OCI-LY7 (cell line): ENCODE results near the gene STXBP6. TPM values are rescaled to one million over a fixed set of nuclear protein-coding genes. Genes with fewer than 3 reads are reported as not detected.

ENCODE experiments used
- BruUV-seq: library from RNA; stranded (reverse); fragments of 400-500 nt; replicated peaks from 2 replicates; lab custom pipeline; 2021; lab: Mats Ljungman, UMichigan
- CTCF ChIA-PET: fragments of 300-600 bp; sonication (Branson Sonifier 250); formaldehyde crosslinking; loops from one replicate; lab custom pipeline; 2022; ENCODE audit warnings: antibody characterized with exemption; ENCODE audit not compliant: unreplicated experiment; lab: Charles Lee
- POLR2A ChIA-PET: fragments of 300-600 bp; sonication (Branson Sonifier 250); formaldehyde crosslinking; loops from one replicate; lab custom pipeline; 2022; ENCODE audit warnings: antibody characterized with exemption; lab: Charles Lee
- DNase-seq: peaks from one replicate; pipeline ENCODE4 v3.0.0-alpha.2; 2015; ENCODE audit warnings: low spot score
- H2AFZ ChIP-seq: fragments of 200-600 bp; sonication (generic), shearing (Covaris generic); 2 replicates; pipeline ENCODE4 v1.6.1; 2014; ENCODE audit warnings: mild to moderate bottlenecking, antibody characterized with exemption, low read length, moderate library complexity
- H3K27ac ChIP-seq: fragments of 200-600 bp; sonication (generic); 2 replicates; pipeline ENCODE4 v1.5.1; 2014; ENCODE audit warnings: mixed run types, low read depth, mild to moderate bottlenecking, moderate library complexity, low read length, inconsistent platforms; ENCODE audit not compliant: poor library complexity, severe bottlenecking
- H3K36me3 ChIP-seq: fragments of 200-600 bp; sonication (generic); 2 replicates; pipeline ENCODE4 v1.6.1; 2014; ENCODE audit warnings: mild to moderate bottlenecking, antibody characterized with exemption, low read length, moderate library complexity, mixed read lengths; ENCODE audit not compliant: insufficient read depth
- H3K4me1 ChIP-seq: fragments of 200-600 bp; sonication (generic); 2 replicates; pipeline ENCODE4 v1.5.1; 2014; ENCODE audit warnings: mild to moderate bottlenecking, low read length; ENCODE audit not compliant: insufficient read depth, poor library complexity, severe bottlenecking
- H3K4me2 ChIP-seq: fragments of 200-600 bp; sonication (generic); 2 replicates; pipeline ENCODE4 v1.6.1; 2014; ENCODE audit warnings: mild to moderate bottlenecking, low read length
- H3K4me3 ChIP-seq: fragments of 200-600 bp; sonication (generic); 2 replicates; pipeline ENCODE4 v1.5.1; 2014; ENCODE audit warnings: mild to moderate bottlenecking, low read depth, low read length; ENCODE audit not compliant: poor library complexity, severe bottlenecking
- H3K79me2 ChIP-seq: fragments of 200-600 bp; sonication (generic); 2 replicates; pipeline ENCODE4 v1.6.1; 2016; ENCODE audit warnings: low read depth, mild to moderate bottlenecking, low read length, moderate library complexity, mixed read lengths; ENCODE audit not compliant: insufficient read depth
- H3K9me2 ChIP-seq: fragments of 200-600 bp; sonication (generic); 2 replicates; pipeline ENCODE4 v1.6.1; 2016; ENCODE audit warnings: mild to moderate bottlenecking, low read length, mixed read lengths; ENCODE audit not compliant: insufficient read depth
- H3K9me3 ChIP-seq: fragments of 200-600 bp; sonication (generic); 2 replicates; pipeline ENCODE4 v1.6.1; 2014; ENCODE audit warnings: mild to moderate bottlenecking, mixed run types, low read length, mixed read lengths
- H4K20me1 ChIP-seq: fragments of 200-600 bp; sonication (generic); 2 replicates; pipeline ENCODE4 v1.6.1; 2014; ENCODE audit warnings: mild to moderate bottlenecking, antibody characterized with exemption, low read length, moderate library complexity, mixed read lengths; ENCODE audit not compliant: insufficient read depth
- CTCF ChIP-seq: fragments of 200-600 bp; sonication (generic); conservative IDR thresholded peaks from 2 replicates; pipeline ENCODE4 v1.5.1; 2014; ENCODE audit warnings: mild to moderate bottlenecking, antibody characterized with exemption, low read length, moderate library complexity, mixed read lengths
- EZH2phosphoT487 ChIP-seq: fragments of 200-600 bp; sonication (generic); IDR thresholded peaks from 2 replicates; pipeline ENCODE4 v1.6.1; 2018; ENCODE audit warnings: low read depth, borderline replicate concordance, mild to moderate bottlenecking, mixed run types, antibody characterized with exemption, low read length, moderate library complexity, mixed read lengths
- intact Hi-C: fragments of 100-400 bp; cut with micrococcal nuclease; formaldehyde crosslinking; loops from one replicate; pipeline ENCODE4 v1.10.0; 2022; ENCODE audit not compliant: unreplicated experiment
- total RNA-seq, 2 experiments: library from RNA; depleted of rRNA in 1 of 2; stranded (reverse); fragments of >200 nt in 1 of 2; shearing (Covaris generic) in 1 of 2; gene quantifications; 2 replicates each; pipeline ENCODE4 v1.2.3, GENCODE V29; 2014 to 2022

The STXBP6 gene
- total RNA-seq, 2 experiments from 2014 or later = 0.48 TPM; not detected in 1

DNA sequence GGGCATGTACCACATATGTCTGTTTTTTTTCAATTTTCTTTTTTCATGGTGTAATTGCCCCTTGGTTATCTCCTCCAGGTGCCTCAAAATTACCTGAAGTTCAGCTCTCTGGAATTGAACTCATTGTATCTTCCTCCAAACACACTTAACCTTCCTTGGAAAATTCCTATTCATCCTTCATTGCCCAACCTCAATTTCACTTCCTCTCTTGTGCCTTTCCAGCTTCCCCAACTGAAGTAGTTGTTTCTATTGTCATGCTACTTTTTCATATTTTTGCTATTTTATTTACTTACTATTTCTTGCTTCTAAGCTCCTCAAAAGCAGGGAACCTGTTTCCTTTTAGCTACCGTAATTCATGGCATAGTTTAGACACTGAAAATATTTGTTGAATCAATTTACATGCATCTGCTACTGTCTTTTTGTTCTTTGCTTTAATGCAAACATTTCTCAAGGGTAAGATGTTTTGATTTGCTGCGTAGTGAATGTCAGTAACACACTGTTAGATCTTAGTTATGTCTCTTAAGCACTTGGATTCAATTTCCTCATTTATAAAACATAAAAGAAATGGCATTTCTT is 37.0 kb upstream of the STXBP6 start:
- no peak for DNase-seq
- ChIA-PET POLR2A (no interaction called here), CTCF (no interaction called here)
- H4K20me1 ChIP-seq = no peaks in the 10 kb centered on the region
- no peaks in the 10 kb centered on the region for H3K79me2 ChIP-seq
- BruUV-seq = no TSS peak
- no peaks in the 10 kb centered on the region for H3K9me2 ChIP-seq
- H3K4me1 ChIP-seq = no peaks in the 10 kb centered on the region
- no peaks in the 10 kb centered on the region for H3K9me3 ChIP-seq
- H3K4me3 ChIP-seq = no peak overlapping the region
- no peak overlapping the region for H3K4me2 ChIP-seq
- intact Hi-C loops = no loop called here
- no peaks in the 10 kb centered on the region for H3K36me3 ChIP-seq
- H2AFZ ChIP-seq = no peak overlapping the region
- TF ChIP-seq CTCF (no peak), EZH2phosphoT487 (no peak)
- no peak overlapping the region for H3K27ac ChIP-seq

DNA sequence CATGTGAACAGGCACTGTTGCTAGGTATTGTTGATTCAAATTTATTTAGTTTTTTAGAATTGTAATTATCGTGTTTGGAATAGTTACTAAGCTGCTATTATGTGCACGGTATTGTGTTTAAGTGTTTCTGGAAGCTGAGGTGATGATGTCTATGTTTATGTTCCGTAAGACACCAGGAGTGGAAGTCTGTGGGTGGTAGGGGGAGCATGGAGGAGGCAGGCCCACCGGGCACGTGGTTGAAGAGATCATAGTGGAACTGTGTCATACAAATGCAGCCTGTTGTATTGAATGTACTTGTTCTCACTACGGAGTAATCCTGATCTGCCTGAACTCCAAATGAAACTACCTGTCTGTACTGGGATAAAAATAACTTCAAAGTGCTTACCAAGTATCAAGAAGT is 36.1 kb upstream of the STXBP6 start:
- ChIA-PET POLR2A (no interaction called here), CTCF (no interaction called here)
- no peak for TF ChIP-seq CTCF
- no peak for TF ChIP-seq EZH2phosphoT487
- no peak overlapping the region for H3K4me3 ChIP-seq
- no peaks in the 10 kb centered on the region for H3K36me3 ChIP-seq
- no peaks in the 10 kb centered on the region for H3K9me2 ChIP-seq
- no peak overlapping the region for H2AFZ ChIP-seq
- intact Hi-C loops = no loop called here
- no peak for DNase-seq
- H3K9me3 ChIP-seq = no peaks in the 10 kb centered on the region
- H3K4me1 ChIP-seq = no peaks in the 10 kb centered on the region
- H3K4me2 ChIP-seq = no peak overlapping the region
- H4K20me1 ChIP-seq = no peaks in the 10 kb centered on the region
- no peaks in the 10 kb centered on the region for H3K79me2 ChIP-seq
- no peak overlapping the region for H3K27ac ChIP-seq
- no TSS peak for BruUV-seq

DNA sequence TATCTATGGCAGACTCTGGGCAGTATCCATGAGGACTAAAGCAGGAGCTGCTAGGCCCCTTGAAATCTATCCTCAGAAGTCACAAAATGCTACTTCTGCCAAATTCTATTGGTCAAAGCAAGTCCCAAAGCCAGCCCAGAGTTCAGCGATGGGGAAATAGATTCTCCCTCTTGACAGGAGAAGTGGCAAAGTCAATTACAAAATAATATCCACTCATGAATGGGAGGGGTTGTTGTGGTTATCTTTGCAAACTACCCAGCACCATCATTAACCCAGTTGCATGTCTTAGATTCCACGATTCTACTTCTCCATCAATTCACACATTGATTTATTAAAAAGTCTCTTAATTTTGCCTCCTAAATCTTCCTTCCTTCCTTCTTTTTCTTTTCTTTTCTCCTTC is 30.7 kb upstream of the STXBP6 start:
- TF ChIP-seq CTCF (no peak), EZH2phosphoT487 (no peak)
- CTCF ChIA-PET = no interaction called here
- intact Hi-C loops = no loop called here
- BruUV-seq = no TSS peak
- Histone ChIP-seq H3K4me1 (no peaks in the 10 kb centered on the region), H3K9me2 (no peaks in the 10 kb centered on the region), H3K4me3 (no peak overlapping the region), H3K36me3 (no peaks in the 10 kb centered on the region), H3K9me3 (no peaks in the 10 kb centered on the region), H3K79me2 (no peaks in the 10 kb centered on the region), H3K27ac (no peak overlapping the region), H4K20me1 (no peaks in the 10 kb centered on the region), H3K4me2 (no peak overlapping the region), H2AFZ (no peak overlapping the region)
- POLR2A ChIA-PET = no interaction called here
- no peak for DNase-seq
